HepG2 (cell line): ENCODE measurements around the gene NEK9. TPM values are rescaled to one million over a fixed set of nuclear protein-coding genes. Genes with fewer than 3 reads are reported as not detected.
A peak's percentile ranks its signal among the peaks of the same experiment; 100 is the strongest.

Source experiments
- ATAC-seq: fragments of 200-7000 bp; cut with Tn5 transposase; 3 replicates; pipeline ENCODE4 v1.9.1; 2020; ENCODE audit warnings: mild to moderate bottlenecking, moderate library complexity
- BruUV-seq: library from RNA; stranded (reverse); fragments of 400-500 nt; replicated peaks from 2 replicates; lab custom pipeline; 2021; lab: Mats Ljungman, UMichigan
- CTCF ChIA-PET: fragments of 300-600 bp; formaldehyde crosslinking; extraction: SDS; loops from one replicate; lab custom pipeline; 2021; ENCODE audit warnings: low total read pairs, inconsistent platforms, low intra/inter-chr PET ratio; lab: Yijun Ruan, JAX
- POLR2A ChIA-PET: fragments of 350-600 bp; sonication (Branson Sonifier 250); formaldehyde crosslinking; loops from one replicate; lab custom pipeline; 2020; ENCODE audit warnings: antibody characterized with exemption, inconsistent platforms; lab: Yijun Ruan, JAX
- DNase-seq: peaks from one replicate; pipeline ENCODE4 v3.0.0-alpha.2; 2015; ENCODE audit warnings: low spot score
- FAIRE-seq: peaks from 3 replicates; lab custom pipeline; 2011; peaks lifted over from hg19 to GRCh38; lab: Jason Lieb, UNC
- H2AFZ ChIP-seq: one replicate; pipeline ENCODE4 v1.6.1; 2011; ENCODE audit warnings: low read length, inconsistent platforms
- H3K27ac ChIP-seq: fragments of 300-600 bp; 3 replicates; pipeline ENCODE4 v1.8.0; 2011; ENCODE audit warnings: mixed run types, mild to moderate bottlenecking, mixed read lengths, low read length, inconsistent platforms; ENCODE audit not compliant: insufficient read depth; ENCODE audit errors: extremely low read length
- H3K27me3 ChIP-seq, 2 experiments: fragments of 200-600 bp in 1 of 2; 2 replicates in 1 of 2; 3 replicates in 1 of 2; pipeline versions ENCODE4 v1.6.0 to v1.8.0; 2011; ENCODE audit warnings: low read length in 2 of 2, mild to moderate bottlenecking in 2 of 2, moderate library complexity in 2 of 2, inconsistent platforms in 1 of 2; ENCODE audit not compliant: insufficient read depth in 2 of 2, control insufficient read depth in 1 of 2
- H3K36me3 ChIP-seq, 2 experiments: fragments of 200-600 bp in 1 of 2; replicated peaks in 1 of 2; 2 replicates in 1 of 2; 3 replicates in 1 of 2; pipeline versions ENCODE4 v1.5.1 to v1.8.0; 2011; ENCODE audit warnings: low read length in 2 of 2, inconsistent platforms in 1 of 2; ENCODE audit not compliant: insufficient read depth in 2 of 2, control insufficient read depth in 1 of 2
- H3K4me1 ChIP-seq: 2 replicates; pipeline ENCODE4 v1.5.1; 2012; ENCODE audit warnings: low read length, inconsistent platforms; ENCODE audit not compliant: insufficient read depth
- H3K4me2 ChIP-seq: 2 replicates; pipeline ENCODE4 v1.6.0; 2011; ENCODE audit warnings: low read depth, low read length, inconsistent platforms
- H3K4me3 ChIP-seq, 3 experiments: fragments of 200-600 bp in 1 of 3; sonication (generic), shearing (Covaris generic) in 1 of 3; replicated peaks in 1 of 3; 2 replicates each; pipeline ENCODE4 v1.5.1; 2011 to 2016; ENCODE audit warnings: low read length in 3 of 3, inconsistent platforms in 2 of 3, low read depth in 2 of 3, mild to moderate bottlenecking in 2 of 3, control low read depth in 1 of 3, mixed read lengths in 1 of 3; ENCODE audit not compliant: insufficient read depth in 1 of 3
- H3K79me2 ChIP-seq: one replicate; pipeline ENCODE4 v1.6.1; 2011; ENCODE audit warnings: low read length, inconsistent platforms; ENCODE audit not compliant: insufficient read depth
- H3K9ac ChIP-seq: 2 replicates; pipeline ENCODE4 v1.6.0; 2011; ENCODE audit warnings: mild to moderate bottlenecking, low read depth, low read length, inconsistent platforms; ENCODE audit not compliant: insufficient read depth
- H3K9me3 ChIP-seq: 2 replicates; pipeline ENCODE4 v1.5.1; 2012; ENCODE audit warnings: mild to moderate bottlenecking, low read length
- H4K20me1 ChIP-seq: 2 replicates; pipeline ENCODE4 v1.6.0; 2011; ENCODE audit warnings: inconsistent platforms, mild to moderate bottlenecking, low read length, moderate library complexity; ENCODE audit not compliant: insufficient read depth
- HDAC6 ChIP-seq: fragments of 200-600 bp; sonication (generic); IDR thresholded peaks from 2 replicates; pipeline ENCODE4 v1.7.0; 2017; ENCODE audit warnings: mild to moderate bottlenecking, antibody characterized with exemption, low read length, low read depth
- SMYD3 ChIP-seq: sonication (generic); formaldehyde crosslinking; IDR thresholded peaks from 2 replicates; pipeline ENCODE4 v1.8.1; 2023; ENCODE audit warnings: mild to moderate bottlenecking, missing genetic modification reagents
- ZBTB14 ChIP-seq: sonication (generic); formaldehyde crosslinking; IDR thresholded peaks from 2 replicates; pipeline ENCODE4 v1.4.0; 2020; ENCODE audit warnings: missing genetic modification reagents
- ZBTB2 ChIP-seq: sonication (generic); formaldehyde crosslinking; IDR thresholded peaks from 2 replicates; pipeline ENCODE4 v1.8.0; 2022; ENCODE audit warnings: low read depth, missing genetic modification reagents
- WGBS: methylation state at CpG from one replicate; pipeline ENCODE4 v1.1.6; 2017; ENCODE audit warnings: low lambda C conversion rate; 5-methylcytosine and 5-hydroxymethylcytosine counted together
- in situ Hi-C: cut with HindIII; loops from 2 replicates; pipeline ENCODE4 v1.10.0; 2017; ENCODE audit warnings: low pct_unique_long_range_greater_than_20kb; ENCODE audit not compliant: extremely low pct_ligation_motif_present
- intact Hi-C: fragments of 100-400 bp; cut with micrococcal nuclease; formaldehyde crosslinking; loops from one replicate; pipeline ENCODE4 v1.10.0; 2022; ENCODE audit not compliant: unreplicated experiment
- polyA plus RNA-seq, 8 experiments: library from polyadenylated mRNA; depleted of rRNA in 3 of 8; stranded (reverse) in 7 of 8; unstranded in 1 of 8; fragments of >200 nt; fragmentation: Illumina TruSeq in 4 of 8; extraction: Trizol in 4 of 8; gene quantifications; 2 replicates each; pipeline versions ENCODE4 v1.2.1 to v1.2.3, GENCODE V29; 2011 to 2016; ENCODE audit warnings: low read depth in 4 of 8, missing spikeins in 1 of 8, mixed read lengths in 1 of 8; ENCODE audit not compliant: insufficient read depth in 1 of 8
- total RNA-seq, 5 experiments: library from RNA; depleted of rRNA; stranded (reverse); fragments of >200 nt; fragmentation: Illumina TruSeq; extraction: Trizol; gene quantifications; 2 replicates each; pipeline ENCODE4 v1.2.3, GENCODE V29; 2016; ENCODE audit warnings: low read depth in 1 of 5

The NEK9 gene
- total and polyA plus RNA-seq, 2 of the 13 experiments (the other 11 are each of a cell fraction or from before 2014, with no cell fraction given): 16.5 to 27.3 TPM

- peaks cover 0 to 4% of the 10 kb centered on the region in 2 experiments; a peak in 3 of 5 replicates for H3K36me3 ChIP-seq
- H3K27ac ChIP-seq: peak overlapping the region; percentile 95
- no peak for DNase-seq
- in situ Hi-C loops: loop anchor here (10.0 kb wide), 1 partner anchor 359 kb away; no protein-coding TSS in a partner anchor
- CTCF ChIA-PET: no interaction called here
- TF ChIP-seq ZBTB14 (CRISPR knock-in tag): no peak
- 0 out of 2 replicates have a peak, but pooled peaks have one; percentile 26 for TF ChIP-seq SMYD3
- TF ChIP-seq HDAC6: no peak
- TF ChIP-seq ZBTB2 (CRISPR knock-in tag): 0 out of 2 replicates have a peak, but pooled peaks have one; percentile 1
- peaks cover 26% of the 10 kb centered on the region for H3K4me1 ChIP-seq
- ATAC-seq: no peak
- intact Hi-C loops: no loop called here
- WGBS: 0% methylated on average over 6 of the region's 6 CpGs
- H3K27me3 ChIP-seq: no peaks in the 10 kb centered on the region; a peak in 1 of 5 replicates
- POLR2A ChIA-PET: interaction anchor here (0.9 to 2.7 kb wide), 9 partner anchors 8 to 535 kb away, joined by 3 to 14 read pairs (median 4); partner anchors contain the start of genes ERG28, TTLL5, YLPM1 and ZC2HC1C
- BruUV-seq: no TSS peak
- no peaks in the 10 kb centered on the region for H3K9me3 ChIP-seq
- no peak overlapping the region for H2AFZ ChIP-seq
- peaks cover 26% of the 10 kb centered on the region for H3K79me2 ChIP-seq
- H3K9ac ChIP-seq: peak overlapping the region; percentile 96
- H3K4me3 ChIP-seq: peak overlapping the region; percentile 83 to 90 (median 84)
- H3K4me2 ChIP-seq: peak overlapping the region; percentile 87
- FAIRE-seq: no peak
- no peaks in the 10 kb centered on the region for H4K20me1 ChIP-seq
These were observed 715 bp downstream of the NEK9 start for GRCh38 chr14:75126121-75126544.
